Sigmoid colon (tissue), 4 donors: Measurements from ENCODE around the gene BMPER.

Experiments
- EP300 ChIP-seq, 4 donors: sonication (generic); formaldehyde crosslinking; IDR thresholded peaks; one replicate each; pipeline ENCODE4 v1.6.1; 2017; ENCODE audit warnings: antibody characterized with exemption in 4 of 4
- POLR2AphosphoS5 ChIP-seq, 4 donors: sonication (generic); formaldehyde crosslinking; IDR thresholded peaks; one replicate each; pipeline ENCODE4 v1.6.1; 2017; ENCODE audit warnings: antibody characterized with exemption in 4 of 4

DNA sequence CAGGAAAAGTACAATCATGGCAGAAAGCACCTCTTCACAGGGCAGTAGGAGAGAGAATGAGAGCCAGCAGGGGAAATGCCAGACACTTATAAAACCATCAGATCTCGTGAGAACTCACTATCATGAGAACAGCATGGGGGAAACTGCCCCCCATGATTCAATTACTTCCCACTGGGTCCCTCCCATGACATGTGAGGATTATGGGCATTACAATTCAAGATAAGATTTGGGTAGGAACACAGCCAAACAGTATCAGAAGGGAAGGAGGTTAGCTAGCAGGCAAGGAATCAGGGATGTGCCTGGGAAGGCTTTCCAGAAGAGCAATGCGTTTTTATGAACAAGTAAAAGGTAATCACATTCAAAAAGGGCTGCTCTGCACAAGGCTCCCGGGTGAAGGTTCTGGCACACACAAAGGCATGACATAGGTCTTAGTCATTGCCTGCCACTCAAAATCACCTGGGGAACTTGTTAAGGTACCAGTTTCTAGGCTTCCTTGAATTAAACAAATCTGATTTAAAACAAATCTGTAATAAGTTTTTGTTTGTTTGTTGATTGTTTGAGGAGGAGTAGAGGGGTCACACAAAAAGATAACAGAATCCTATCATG, 40.9 kb downstream of the BMPER start:
- TF ChIP-seq POLR2AphosphoS5 (IDR thresholded peaks at IDR 0.05) (no peak), EP300 (IDR thresholded peaks at IDR 0.05) (no peak)
